HFF-Myc (cell line): Measurements from ENCODE around the gene NPHP4.

Experiments used
- DNase-seq: peaks from one replicate; pipeline ENCODE4 v3.0.0-alpha.2; 2011; ENCODE audit warnings: low read depth; ENCODE audit errors: extremely low read depth
- H3K4me3 ChIP-seq: replicated peaks from 2 replicates; pipeline ENCODE4 v1.5.1; 2011; ENCODE audit warnings: low read depth, mild to moderate bottlenecking, control low read depth, low read length
- TF ChIP-seq, protein P1 (sequence below): IDR thresholded peaks from 2 replicates; pipeline ENCODE4 v1.5.1; 2012; ENCODE audit warnings: mild to moderate bottlenecking, low read depth, low read length, control low read depth; ENCODE audit errors: missing control alignments

The NPHP4 gene

GRCh38 chr1:5992026-5992813 lies at the start of gene NPHP4:
Gene NPHP4 (minus strand): TSS chr1:5992425. CDS start chr1:5986289, 6,136 bp downstream.
- TF ChIP-seq, protein P1, sequence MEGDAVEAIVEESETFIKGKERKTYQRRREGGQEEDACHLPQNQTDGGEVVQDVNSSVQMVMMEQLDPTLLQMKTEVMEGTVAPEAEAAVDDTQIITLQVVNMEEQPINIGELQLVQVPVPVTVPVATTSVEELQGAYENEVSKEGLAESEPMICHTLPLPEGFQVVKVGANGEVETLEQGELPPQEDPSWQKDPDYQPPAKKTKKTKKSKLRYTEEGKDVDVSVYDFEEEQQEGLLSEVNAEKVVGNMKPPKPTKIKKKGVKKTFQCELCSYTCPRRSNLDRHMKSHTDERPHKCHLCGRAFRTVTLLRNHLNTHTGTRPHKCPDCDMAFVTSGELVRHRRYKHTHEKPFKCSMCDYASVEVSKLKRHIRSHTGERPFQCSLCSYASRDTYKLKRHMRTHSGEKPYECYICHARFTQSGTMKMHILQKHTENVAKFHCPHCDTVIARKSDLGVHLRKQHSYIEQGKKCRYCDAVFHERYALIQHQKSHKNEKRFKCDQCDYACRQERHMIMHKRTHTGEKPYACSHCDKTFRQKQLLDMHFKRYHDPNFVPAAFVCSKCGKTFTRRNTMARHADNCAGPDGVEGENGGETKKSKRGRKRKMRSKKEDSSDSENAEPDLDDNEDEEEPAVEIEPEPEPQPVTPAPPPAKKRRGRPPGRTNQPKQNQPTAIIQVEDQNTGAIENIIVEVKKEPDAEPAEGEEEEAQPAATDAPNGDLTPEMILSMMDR = no peak
- H3K4me3 ChIP-seq = peak within 1 kb of the TSS; percentile 70
- peak; percentile 100 for DNase-seq

GRCh38 chr1:6041432-6042062 lies 49.3 kb upstream of the NPHP4 start:
- DNase-seq = no peak
- TF ChIP-seq, protein P1 = peak; percentile 77
- H3K4me3 ChIP-seq = no peak overlapping the region

- no peak for DNase-seq
- no peak overlapping the region for H3K4me3 ChIP-seq
- TF ChIP-seq, protein P1 = no peak
These were observed 48.7 kb upstream of the NPHP4 start for GRCh38 chr1:6040861-6041415.

DNA sequence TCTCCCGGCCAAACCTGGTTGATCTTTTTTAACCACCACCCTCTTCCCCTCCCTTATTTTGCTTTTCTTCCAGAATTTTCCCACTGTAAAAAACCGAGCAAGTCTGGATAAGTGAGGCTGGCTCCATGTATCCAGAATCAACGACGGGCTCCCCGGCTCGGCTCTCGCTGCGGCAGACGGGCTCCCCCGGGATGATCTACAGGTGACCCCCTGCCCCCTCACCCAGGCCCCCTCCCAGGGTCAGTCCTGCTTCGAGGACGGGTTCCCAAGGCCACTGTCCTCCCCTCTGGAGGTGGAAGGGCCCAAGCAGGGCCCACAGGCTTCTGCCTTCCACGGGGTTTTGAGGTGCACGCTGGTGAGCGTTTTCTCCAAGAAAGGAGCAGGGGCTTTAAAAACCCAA lies 48.2 kb upstream of the NPHP4 start:
- no peak for DNase-seq
- no peak overlapping the region for H3K4me3 ChIP-seq
- TF ChIP-seq, protein P1 = no peak

GRCh38 chr1:6039031-6039430 lies 46.8 kb upstream of the NPHP4 start:
- TF ChIP-seq, protein P1 = no peak
- H3K4me3 ChIP-seq = no peak overlapping the region
- no peak for DNase-seq

- no peak overlapping the region for H3K4me3 ChIP-seq
- DNase-seq = no peak
- TF ChIP-seq, protein P1 = no peak
These were observed 46.4 kb upstream of the NPHP4 start for GRCh38 chr1:6038603-6039002.
